Activated CD4-positive, alpha-beta T cell treated with anti-CD3 and anti-CD28 coated beads, Interleukin-2, amount 50 U/mL, for 16 hours (primary cell): ENCODE results near the gene SMCHD1.
"Not testable (repeated sequence)": the region's sequence is repeated elsewhere in the genome, so short reads cannot be mapped to it uniquely, and the experiment has no call there.

Source experiments
- DNase-seq: peaks from one replicate; pipeline ENCODE4 v3.0.0-alpha.2; 2020

The SMCHD1 gene

GRCh38 chr18:2823966-2824365 lies 168.4 kb downstream of the SMCHD1 start:
- no peak for DNase-seq

GRCh38 chr18:2824865-2825264 lies 169.3 kb downstream of the SMCHD1 start:
- no peak for DNase-seq

- no peak for DNase-seq
Observed at GRCh38 chr18:2825613-2826175, 170.2 kb downstream of the SMCHD1 start.

- no peak for DNase-seq
Observed at GRCh38 chr18:2826581-2826980, 171.1 kb downstream of the SMCHD1 start.

GRCh38 chr18:2827061-2827460 lies 171.5 kb downstream of the SMCHD1 start:
- DNase-seq, result no peak

- DNase-seq, result not testable (repeated sequence)
Observed at GRCh38 chr18:2836118-2836517, 180.6 kb downstream of the SMCHD1 start.

GRCh38 chr18:2837290-2837689 lies 181.8 kb downstream of the SMCHD1 start:
- not testable (repeated sequence) for DNase-seq

GRCh38 chr18:2839202-2839601 lies 183.7 kb downstream of the SMCHD1 start:
- no peak for DNase-seq

GRCh38 chr18:2840521-2840920 lies 185.0 kb downstream of the SMCHD1 start:
- no peak for DNase-seq

GRCh38 chr18:2843146-2843545 lies 187.6 kb downstream of the SMCHD1 start:
- DNase-seq, result no peak

- no peak for DNase-seq
Observed at GRCh38 chr18:2845172-2845571, 189.6 kb downstream of the SMCHD1 start.

- peak; percentile 7 for DNase-seq
Observed at GRCh38 chr18:2846636-2847316, 191.2 kb downstream of the SMCHD1 start, which contains the start of gene EMILIN2. Gene EMILIN2, plus strand, starts transcription at chr18:2847006. Its CDS starts 183 bp downstream, at chr18:2847189.

- peak; percentile 15 for DNase-seq
Observed at GRCh38 chr18:2847317-2848246, 192.1 kb downstream of the SMCHD1 start.

- DNase-seq, result no peak
Observed at GRCh38 chr18:2848247-2849246, 193.0 kb downstream of the SMCHD1 start.

- no peak for DNase-seq
Observed at GRCh38 chr18:2850816-2851215, 195.3 kb downstream of the SMCHD1 start.

- no peak for DNase-seq
Observed at GRCh38 chr18:2851771-2852170, 196.2 kb downstream of the SMCHD1 start.

- not testable (repeated sequence) for DNase-seq
Observed at GRCh38 chr18:2852460-2852859, 196.9 kb downstream of the SMCHD1 start.

- no peak for DNase-seq
Observed at GRCh38 chr18:2853173-2853925, 197.8 kb downstream of the SMCHD1 start.

- DNase-seq, result no peak
Observed at GRCh38 chr18:2853926-2854664, 198.6 kb downstream of the SMCHD1 start.
